PC-3 (cell line): Measurements from ENCODE around the gene DNASE1. TPM values are rescaled to one million over a fixed set of nuclear protein-coding genes. Genes with fewer than 3 reads are reported as not detected.

ENCODE experiments used
- ATAC-seq: fragments of 200-7000 bp; cut with Tn5 transposase; 2 replicates; pipeline ENCODE4 v1.9.1; 2020; ENCODE audit warnings: mild to moderate bottlenecking, moderate library complexity
- BruUV-seq: library from RNA; stranded (reverse); fragments of 400-500 nt; replicated peaks from 2 replicates; lab custom pipeline; 2021; lab: Mats Ljungman, UMichigan
- CTCF ChIA-PET: fragments of 300-600 bp; sonication (Branson Sonifier 250); formaldehyde crosslinking; loops from one replicate; lab custom pipeline; 2022; ENCODE audit warnings: antibody characterized with exemption; lab: Charles Lee
- POLR2A ChIA-PET: fragments of 300-600 bp; sonication (Branson Sonifier 250); formaldehyde crosslinking; loops from one replicate; lab custom pipeline; 2022; ENCODE audit warnings: antibody characterized with exemption; ENCODE audit not compliant: unreplicated experiment; lab: Charles Lee
- DNase-seq: peaks from one replicate; pipeline ENCODE4 v3.0.0-alpha.2; 2015
- H2AFZ ChIP-seq: fragments of 300-600 bp; sonication (generic); 2 replicates; pipeline ENCODE4 v1.6.0; 2016; ENCODE audit warnings: antibody characterized with exemption, low read length
- H3F3A ChIP-seq: fragments of 300-600 bp; sonication (generic); one replicate; pipeline ENCODE4 v1.6.0; 2017; ENCODE audit warnings: antibody characterized with exemption, low read length, control low read depth, mild to moderate bottlenecking; ENCODE audit not compliant: unreplicated experiment
- H3K27ac ChIP-seq: fragments of 300-600 bp; sonication (generic); 2 replicates; pipeline ENCODE4 v1.5.1; 2016; ENCODE audit warnings: mild to moderate bottlenecking, low read length
- H3K27me3 ChIP-seq: fragments of 300-600 bp; sonication (generic); 2 replicates; pipeline ENCODE4 v1.6.1; 2016; ENCODE audit warnings: low read length, mixed read lengths
- H3K36me3 ChIP-seq: fragments of 300-600 bp; sonication (generic); 2 replicates; pipeline ENCODE4 v1.6.1; 2016; ENCODE audit warnings: low read depth, mixed run types, low read length, mixed read lengths
- H3K4me1 ChIP-seq: fragments of 300-600 bp; sonication (generic); 2 replicates; pipeline ENCODE4 v1.5.1; 2016; ENCODE audit warnings: low read length; ENCODE audit not compliant: insufficient read depth
- H3K4me2 ChIP-seq: fragments of 300-600 bp; sonication (generic); 2 replicates; pipeline ENCODE4 v1.6.0; 2016; ENCODE audit warnings: low read length
- H3K4me3 ChIP-seq: fragments of 300-600 bp; sonication (generic); 2 replicates; pipeline ENCODE4 v1.5.1; 2016; ENCODE audit warnings: mild to moderate bottlenecking, low read length, mixed read lengths
- H3K79me2 ChIP-seq: fragments of 300-600 bp; sonication (generic); 2 replicates; pipeline ENCODE4 v1.6.1; 2017; ENCODE audit warnings: low read length, mixed read lengths
- H3K9ac ChIP-seq: fragments of 300-600 bp; sonication (generic); 2 replicates; pipeline ENCODE4 v1.6.0; 2016; ENCODE audit warnings: mild to moderate bottlenecking, low read length
- H3K9me2 ChIP-seq: fragments of 300-600 bp; sonication (generic); replicated peaks from 2 replicates; pipeline ENCODE4 v1.6.1; 2016; ENCODE audit warnings: mixed run types, low read length, mixed read lengths
- H3K9me3 ChIP-seq: fragments of 300-600 bp; sonication (generic); 2 replicates; pipeline ENCODE4 v1.6.1; 2016; ENCODE audit warnings: low read length, mixed read lengths
- H4K20me1 ChIP-seq: fragments of 300-600 bp; sonication (generic); 2 replicates; pipeline ENCODE4 v1.6.1; 2016; ENCODE audit warnings: low read length, mixed read lengths
- CTCF ChIP-seq: fragments of 300-600 bp; sonication (generic); conservative IDR thresholded peaks from 2 replicates; pipeline ENCODE4 v1.5.1; 2017; ENCODE audit warnings: antibody characterized with exemption, low read depth, mild to moderate bottlenecking, low read length
- EZH2 ChIP-seq: fragments of 300-600 bp; sonication (generic); IDR thresholded peaks from one replicate; pipeline ENCODE4 v1.6.1; 2017; ENCODE audit warnings: antibody characterized with exemption, mild to moderate bottlenecking, low read length; ENCODE audit not compliant: unreplicated experiment
- EZH2phosphoT487 ChIP-seq: fragments of 300-600 bp; sonication (generic); IDR thresholded peaks from 2 replicates; pipeline ENCODE4 v1.6.1; 2018; ENCODE audit warnings: mild to moderate bottlenecking, antibody characterized with exemption, low read length, borderline replicate concordance
- intact Hi-C: fragments of 100-400 bp; cut with micrococcal nuclease; formaldehyde crosslinking; loops from 2 replicates; pipeline ENCODE4 v1.9.0; 2023
- total RNA-seq: library from RNA; depleted of rRNA; stranded (reverse); fragments of >200 nt; gene quantifications from 2 replicates; pipeline ENCODE4 v1.2.3, GENCODE V29; 2014

DNASE1 gene
- total RNA-seq, 1 experiment from 2014 or later, result 14.0 TPM

- Histone ChIP-seq H3K36me3 (no peaks in the 10 kb centered on the region; the same call in 1 of the 2 replicates), H3K4me1 (no peaks in the 10 kb centered on the region), H3F3A (no peaks in the 10 kb centered on the region), H3K9me2 (no peaks in the 10 kb centered on the region), H3K27ac (no peak overlapping the region), H2AFZ (no peak overlapping the region), H3K79me2 (no peaks in the 10 kb centered on the region), H3K27me3 (no peaks in the 10 kb centered on the region), H3K4me2 (no peak overlapping the region), H3K9me3 (no peaks in the 10 kb centered on the region), H3K9ac (no peak overlapping the region), H3K4me3 (no peak overlapping the region), H4K20me1 (no peaks in the 10 kb centered on the region)
- CTCF ChIA-PET, result no interaction called here
- no TSS peak for BruUV-seq
- intact Hi-C loops, result no loop called here
- TF ChIP-seq CTCF (no peak), EZH2 (no peak), EZH2phosphoT487 (no peak)
- ATAC-seq (no peak), DNase-seq (no peak)
- POLR2A ChIA-PET, result no interaction called here
Measured at GRCh38 chr16:3673676-3674377, 19.3 kb downstream of the DNASE1 start.

- H3K9me3 ChIP-seq, result no peaks in the 10 kb centered on the region
- H3F3A ChIP-seq, result no peaks in the 10 kb centered on the region
- no peak overlapping the region for H3K27ac ChIP-seq
- H3K79me2 ChIP-seq, result no peaks in the 10 kb centered on the region
- no peaks in the 10 kb centered on the region; the same call in 1 of the 2 replicates for H3K36me3 ChIP-seq
- TF ChIP-seq CTCF, result no peak
- no peak for TF ChIP-seq EZH2
- TF ChIP-seq EZH2phosphoT487, result no peak
- H3K27me3 ChIP-seq, result no peaks in the 10 kb centered on the region
- no peaks in the 10 kb centered on the region for H4K20me1 ChIP-seq
- no peaks in the 10 kb centered on the region for H3K4me1 ChIP-seq
- H3K4me3 ChIP-seq, result no peak overlapping the region
- ChIA-PET POLR2A (no interaction called here), CTCF (no interaction called here)
- no TSS peak for BruUV-seq
- no peak overlapping the region for H2AFZ ChIP-seq
- H3K9me2 ChIP-seq, result no peaks in the 10 kb centered on the region
- DNase-seq (no peak), ATAC-seq (no peak)
- no peak overlapping the region for H3K9ac ChIP-seq
- intact Hi-C loops, result no loop called here
- no peak overlapping the region for H3K4me2 ChIP-seq
Measured at GRCh38 chr16:3674513-3675295, 20.2 kb downstream of the DNASE1 start.
